Transverse colon (tissue), 3 donors: ENCODE results near the gene AP5S1.

Source experiments
- EP300 ChIP-seq: sonication (generic); formaldehyde crosslinking; IDR thresholded peaks from one replicate; pipeline ENCODE4 v1.6.1; 2017; ENCODE audit warnings: antibody characterized with exemption, low read depth
- TF ChIP-seq, protein P1 (sequence below), 5 experiments: fragments of 200-600 bp in 3 of 5; fragments of 450-650 bp in 2 of 5; sonication (generic) in 3 of 5; IDR thresholded peaks; 1 replicate in 2 of 5; 2 replicates in 3 of 5; pipeline ENCODE4 v1.5.1; 2016 to 2017; ENCODE audit warnings: antibody characterized with exemption in 5 of 5, inconsistent platforms in 3 of 5, mild to moderate bottlenecking in 2 of 5, moderate library complexity in 1 of 5

DNA sequence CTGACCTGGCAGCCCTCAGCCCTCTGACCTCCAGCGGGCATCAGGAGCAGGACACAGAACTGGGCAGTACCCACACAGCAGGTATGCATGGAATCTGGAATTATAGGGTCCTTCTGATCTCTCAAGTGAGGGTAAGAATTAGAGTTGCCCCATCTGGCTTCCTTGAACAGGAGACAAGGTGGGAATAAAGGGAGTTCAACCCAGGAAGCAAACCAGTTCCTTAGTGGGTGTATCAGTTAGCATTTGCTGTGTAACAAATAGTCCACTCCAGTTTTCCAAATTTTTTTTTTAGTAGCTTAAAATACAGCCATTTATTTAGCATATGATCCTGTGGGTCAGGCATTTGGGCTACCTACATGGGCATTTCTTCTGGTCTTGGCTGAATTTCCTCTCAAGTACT lies 42.0 kb downstream of the AP5S1 start:
- TF ChIP-seq EP300: no peak
- TF ChIP-seq, protein P1, sequence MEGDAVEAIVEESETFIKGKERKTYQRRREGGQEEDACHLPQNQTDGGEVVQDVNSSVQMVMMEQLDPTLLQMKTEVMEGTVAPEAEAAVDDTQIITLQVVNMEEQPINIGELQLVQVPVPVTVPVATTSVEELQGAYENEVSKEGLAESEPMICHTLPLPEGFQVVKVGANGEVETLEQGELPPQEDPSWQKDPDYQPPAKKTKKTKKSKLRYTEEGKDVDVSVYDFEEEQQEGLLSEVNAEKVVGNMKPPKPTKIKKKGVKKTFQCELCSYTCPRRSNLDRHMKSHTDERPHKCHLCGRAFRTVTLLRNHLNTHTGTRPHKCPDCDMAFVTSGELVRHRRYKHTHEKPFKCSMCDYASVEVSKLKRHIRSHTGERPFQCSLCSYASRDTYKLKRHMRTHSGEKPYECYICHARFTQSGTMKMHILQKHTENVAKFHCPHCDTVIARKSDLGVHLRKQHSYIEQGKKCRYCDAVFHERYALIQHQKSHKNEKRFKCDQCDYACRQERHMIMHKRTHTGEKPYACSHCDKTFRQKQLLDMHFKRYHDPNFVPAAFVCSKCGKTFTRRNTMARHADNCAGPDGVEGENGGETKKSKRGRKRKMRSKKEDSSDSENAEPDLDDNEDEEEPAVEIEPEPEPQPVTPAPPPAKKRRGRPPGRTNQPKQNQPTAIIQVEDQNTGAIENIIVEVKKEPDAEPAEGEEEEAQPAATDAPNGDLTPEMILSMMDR (IDR thresholded peaks at IDR 0.05): no peak
